ENCODE measurements around the gene RFTN2.

The RFTN2 gene

GRCh38 chr2:197573608-197574007 lies 101.8 kb downstream of the RFTN2 start:
- TF ChIP-seq CTCF (IDR thresholded peaks at IDR 0.05; ENCODE audit: low read depth, low read length): no peak

DNA sequence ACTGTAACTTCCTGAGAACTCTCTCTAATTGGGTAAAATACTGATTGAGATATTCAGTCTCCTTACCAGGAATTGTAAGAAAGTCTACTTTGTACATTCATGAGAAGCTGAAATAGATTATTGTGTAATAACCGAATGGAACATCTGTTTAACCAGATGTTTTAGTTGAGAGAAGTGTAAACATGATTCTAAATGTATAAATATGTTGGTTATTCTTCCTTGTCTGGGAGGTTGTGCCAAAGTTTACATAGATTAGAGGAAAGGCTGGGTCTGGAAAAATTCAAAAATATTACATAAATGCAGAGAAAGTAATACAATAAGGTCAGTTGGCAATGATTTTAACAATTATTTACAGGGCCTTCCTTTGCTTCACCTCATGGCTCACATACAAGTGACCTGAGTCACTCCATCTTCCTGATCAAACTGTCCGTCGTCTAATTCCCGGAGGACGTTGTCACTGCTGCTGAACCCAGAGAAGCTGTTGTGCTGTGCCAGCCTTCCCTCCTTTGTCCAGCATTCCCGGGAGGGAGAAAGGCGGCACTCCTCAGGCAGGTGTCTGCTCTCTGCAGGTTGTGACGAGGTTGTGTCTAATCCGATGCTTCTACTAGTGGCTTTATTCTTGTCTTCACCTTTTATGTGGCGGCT lies 103.6 kb downstream of the RFTN2 start:
- no peaks in the 10 kb centered on the region for H3K36me3 ChIP-seq
- H3K27me3 ChIP-seq (ENCODE audit: insufficient read depth, low read depth, severe bottlenecking): no peaks in the 10 kb centered on the region
- no peak for DNase-seq
- H3K9me3 ChIP-seq (ENCODE audit: severe bottlenecking): peaks cover 9% of the 10 kb centered on the region
- H3K27ac ChIP-seq: no peak overlapping the region
- no peak overlapping the region for H3K4me3 ChIP-seq (ENCODE audit: low read depth, low read length)
- no peak for TF ChIP-seq CTCF (IDR thresholded peaks at IDR 0.05; ENCODE audit: low read depth, low read length)

More at GRCh38 chr2:197573608-197574007, 101.8 kb downstream of the RFTN2 start:
- Histone ChIP-seq H3K27me3 (ENCODE audit: insufficient read depth, low read depth, severe bottlenecking) (no peaks in the 10 kb centered on the region), H3K36me3 (no peaks in the 10 kb centered on the region), H3K4me3 (ENCODE audit: low read depth, low read length) (no peak overlapping the region), H3K9me3 (ENCODE audit: severe bottlenecking) (peaks cover 9% of the 10 kb centered on the region), H3K27ac (no peak overlapping the region)
- DNase-seq: no peak

GRCh38 chr2:197560146-197560665 lies 115.2 kb downstream of the RFTN2 start:
- Histone ChIP-seq H3K9me3 (ENCODE audit: severe bottlenecking) (no peaks in the 10 kb centered on the region), H3K27me3 (ENCODE audit: insufficient read depth, low read depth, severe bottlenecking) (no peaks in the 10 kb centered on the region), H3K4me3 (ENCODE audit: low read depth, low read length) (no peak overlapping the region), H3K27ac (no peak overlapping the region), H3K36me3 (no peaks in the 10 kb centered on the region; the same call in 1 of the 2 replicates)
- no peak for DNase-seq
- TF ChIP-seq CTCF (IDR thresholded peaks at IDR 0.05; ENCODE audit: low read depth, low read length): no peak

DNA sequence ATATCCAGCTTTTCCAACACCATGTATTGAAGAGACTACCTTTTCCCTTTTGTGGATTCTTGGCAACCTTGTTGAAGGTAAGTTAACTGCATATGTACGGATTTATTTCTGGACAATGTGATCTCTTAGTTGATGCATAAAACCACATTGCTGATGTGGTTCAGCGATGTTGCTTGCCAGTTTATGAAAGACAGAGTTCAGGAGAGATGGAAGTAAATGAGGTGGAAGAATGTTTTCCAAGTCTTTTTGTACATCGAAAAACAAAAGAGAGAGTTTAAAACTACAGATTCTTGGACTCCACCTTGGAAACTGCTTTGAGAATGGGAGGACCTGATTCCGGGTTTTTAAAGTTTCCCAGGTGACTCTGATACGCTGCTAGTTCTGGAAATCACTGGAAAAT lies 115.7 kb downstream of the RFTN2 start:
- TF ChIP-seq CTCF (IDR thresholded peaks at IDR 0.05; ENCODE audit: low read depth, low read length): no peak
- Histone ChIP-seq H3K27ac (no peak overlapping the region), H3K4me3 (ENCODE audit: low read depth, low read length) (no peak overlapping the region), H3K36me3 (no peaks in the 10 kb centered on the region; the same call in 1 of the 2 replicates), H3K27me3 (ENCODE audit: insufficient read depth, low read depth, severe bottlenecking) (no peaks in the 10 kb centered on the region), H3K9me3 (ENCODE audit: severe bottlenecking) (no peaks in the 10 kb centered on the region)
- DNase-seq: no peak

- Histone ChIP-seq H3K9me3 (ENCODE audit: severe bottlenecking) (no peaks in the 10 kb centered on the region), H3K36me3 (peaks cover 10% of the 10 kb centered on the region), H3K27ac (no peak overlapping the region), H3K4me3 (ENCODE audit: low read depth, low read length) (no peak overlapping the region), H3K27me3 (ENCODE audit: insufficient read depth, low read depth, severe bottlenecking) (no peaks in the 10 kb centered on the region)
- TF ChIP-seq CTCF (IDR thresholded peaks at IDR 0.05; ENCODE audit: low read depth, low read length): no peak
- no peak for DNase-seq
These were observed 117.0 kb downstream of the RFTN2 start for GRCh38 chr2:197558393-197558792.

DNA sequence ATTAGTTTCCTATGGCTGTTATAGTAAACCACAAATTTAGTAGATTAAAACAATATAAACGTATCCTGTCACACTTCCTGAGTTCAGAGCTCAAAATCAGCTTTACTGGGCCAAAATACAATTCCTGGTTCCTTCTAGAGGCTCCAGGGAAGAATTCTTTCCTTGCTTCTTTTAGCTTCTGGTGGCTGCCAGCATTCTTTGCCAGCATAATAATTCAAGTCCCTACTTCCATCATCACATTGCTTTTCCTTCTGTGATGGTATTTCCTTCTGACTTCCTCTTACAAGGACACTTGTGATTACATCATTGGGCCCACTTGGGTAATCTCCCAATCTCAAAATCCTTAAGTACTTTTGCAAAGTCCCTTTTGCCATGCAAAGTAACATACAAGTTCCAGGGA lies 118.9 kb downstream of the RFTN2 start:
- H3K27ac ChIP-seq: no peak overlapping the region
- no peaks in the 10 kb centered on the region for H3K27me3 ChIP-seq (ENCODE audit: insufficient read depth, low read depth, severe bottlenecking)
- no peak overlapping the region for H3K4me3 ChIP-seq (ENCODE audit: low read depth, low read length)
- H3K36me3 ChIP-seq: peaks cover 22% of the 10 kb centered on the region
- H3K9me3 ChIP-seq (ENCODE audit: severe bottlenecking): no peaks in the 10 kb centered on the region
- no peak for DNase-seq
- no peak for TF ChIP-seq CTCF (IDR thresholded peaks at IDR 0.05; ENCODE audit: low read depth, low read length)

Measured in WERI-Rb-1 (cell line).